Measurements from ENCODE around the gene KRTAP3-1. TPM values are rescaled to one million over a fixed set of nuclear protein-coding genes. Genes with fewer than 3 reads are reported as not detected.
"Not testable (repeated sequence)": the region's sequence is repeated elsewhere in the genome, so short reads cannot be mapped to it uniquely, and the experiment has no call there.

The KRTAP3-1 gene
- total RNA-seq, 1 donor from 2014 or later = not detected

DNA sequence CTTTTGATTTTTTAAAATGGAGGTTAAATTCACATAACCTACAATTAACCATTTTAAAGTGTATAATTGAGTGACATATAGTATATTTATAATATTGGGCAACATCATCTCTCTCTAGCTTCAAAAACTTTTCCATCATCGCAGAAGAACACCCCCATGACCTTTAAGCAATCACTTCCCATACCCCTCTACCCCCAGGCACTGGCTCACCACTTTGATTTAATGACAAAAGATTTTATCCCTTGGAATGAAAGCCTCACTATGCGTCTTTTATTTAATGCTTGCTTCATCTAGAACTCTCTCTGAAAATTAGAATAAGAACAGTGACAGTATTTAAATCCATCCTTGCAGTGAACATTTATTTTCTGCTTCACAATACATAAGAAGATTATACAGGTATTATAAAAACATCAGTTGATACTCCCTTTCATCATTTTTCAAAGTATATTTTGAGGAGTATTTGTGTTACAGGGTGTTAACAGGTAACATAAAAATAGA lies 29.0 kb upstream of the KRTAP3-1 start:
- H3K4me3 ChIP-seq = no peak overlapping the region
- H3K9me3 ChIP-seq (ENCODE audit: low read depth) = no peaks in the 10 kb centered on the region
- peaks cover 2% of the 10 kb centered on the region for H3K27me3 Mint-ChIP-seq (ENCODE audit: insufficient read depth, low read depth)
- H3K9me3 Mint-ChIP-seq = no peaks in the 10 kb centered on the region
- H3K4me1 ChIP-seq = no peaks in the 10 kb centered on the region
- TF ChIP-seq, protein P1, sequence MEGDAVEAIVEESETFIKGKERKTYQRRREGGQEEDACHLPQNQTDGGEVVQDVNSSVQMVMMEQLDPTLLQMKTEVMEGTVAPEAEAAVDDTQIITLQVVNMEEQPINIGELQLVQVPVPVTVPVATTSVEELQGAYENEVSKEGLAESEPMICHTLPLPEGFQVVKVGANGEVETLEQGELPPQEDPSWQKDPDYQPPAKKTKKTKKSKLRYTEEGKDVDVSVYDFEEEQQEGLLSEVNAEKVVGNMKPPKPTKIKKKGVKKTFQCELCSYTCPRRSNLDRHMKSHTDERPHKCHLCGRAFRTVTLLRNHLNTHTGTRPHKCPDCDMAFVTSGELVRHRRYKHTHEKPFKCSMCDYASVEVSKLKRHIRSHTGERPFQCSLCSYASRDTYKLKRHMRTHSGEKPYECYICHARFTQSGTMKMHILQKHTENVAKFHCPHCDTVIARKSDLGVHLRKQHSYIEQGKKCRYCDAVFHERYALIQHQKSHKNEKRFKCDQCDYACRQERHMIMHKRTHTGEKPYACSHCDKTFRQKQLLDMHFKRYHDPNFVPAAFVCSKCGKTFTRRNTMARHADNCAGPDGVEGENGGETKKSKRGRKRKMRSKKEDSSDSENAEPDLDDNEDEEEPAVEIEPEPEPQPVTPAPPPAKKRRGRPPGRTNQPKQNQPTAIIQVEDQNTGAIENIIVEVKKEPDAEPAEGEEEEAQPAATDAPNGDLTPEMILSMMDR (IDR thresholded peaks at IDR 0.05) = no peak
- TF ChIP-seq EZH2 (IDR thresholded peaks at IDR 0.05) = no peak
- no peak for TF ChIP-seq EZH2phosphoT487 (IDR thresholded peaks at IDR 0.05)
- no peak overlapping the region for H3K9ac ChIP-seq
- H3K27me3 ChIP-seq = no peaks in the 10 kb centered on the region
- no peaks in the 10 kb centered on the region for H3K36me3 Mint-ChIP-seq
- no peak overlapping the region for H3K4me2 ChIP-seq
- no peak for DNase-seq (ENCODE audit: low spot score)
- H3K27ac Mint-ChIP-seq = no peak overlapping the region
- H3K36me3 ChIP-seq = no peaks in the 10 kb centered on the region
- H3K79me2 ChIP-seq (ENCODE audit: low read depth) = no peaks in the 10 kb centered on the region
- H2AFZ ChIP-seq (replicated peaks) = no peak overlapping the region
- H3F3A ChIP-seq (ENCODE audit: low read depth) = no peaks in the 10 kb centered on the region
- no peaks in the 10 kb centered on the region for H3K4me1 Mint-ChIP-seq
- H3K4me3 Mint-ChIP-seq = no peak overlapping the region
- no peak overlapping the region for H3K27ac ChIP-seq
- no peaks in the 10 kb centered on the region for H4K20me1 ChIP-seq (ENCODE audit: low read depth)

DNA sequence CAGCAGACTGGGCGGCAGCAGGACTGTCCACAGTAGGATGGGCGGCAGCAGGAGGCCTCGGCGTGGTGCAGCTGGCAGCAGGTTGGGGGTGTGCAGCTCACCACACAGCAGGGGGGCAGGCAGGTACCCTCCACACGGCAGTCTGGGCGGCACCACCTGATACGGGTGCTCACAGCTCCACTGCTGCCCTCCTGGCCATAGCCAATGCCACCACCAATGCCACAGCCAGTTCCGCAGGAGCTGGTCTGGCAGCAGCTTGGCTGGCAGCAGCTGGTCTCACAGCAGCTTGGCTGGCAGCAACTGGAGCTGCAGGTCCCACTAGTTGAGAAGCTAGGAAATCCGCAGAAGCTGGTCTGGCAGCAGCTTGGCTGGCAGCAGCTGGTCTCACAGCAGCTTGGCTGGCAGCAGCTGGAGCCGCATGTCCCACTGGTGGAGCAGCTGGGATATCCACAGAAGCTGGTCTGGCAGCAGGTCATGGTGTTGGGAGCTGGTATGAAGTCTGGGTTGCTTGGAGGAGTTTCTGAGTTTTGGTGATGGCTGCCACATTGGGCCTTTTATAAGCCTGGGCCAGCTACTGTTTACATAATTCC lies 25.5 kb upstream of the KRTAP3-1 start, which contains the start of gene KRTAP1-3:
TSS of gene KRTAP1-3 (minus strand) at position 529 of the 590 bp plus-strand sequence. CDS start at position 476, 53 bp downstream.
- not testable (repeated sequence) for H3K4me3 Mint-ChIP-seq; H3K4me1 ChIP-seq; H3K27me3 Mint-ChIP-seq (ENCODE audit: insufficient read depth, low read depth); H3K36me3 ChIP-seq; H2AFZ ChIP-seq (replicated peaks); H3K27ac ChIP-seq; H3K27ac Mint-ChIP-seq; H3K79me2 ChIP-seq (ENCODE audit: low read depth); H3K9ac ChIP-seq; H3K9me3 ChIP-seq (ENCODE audit: low read depth); H3K36me3 Mint-ChIP-seq; H3K4me3 ChIP-seq; DNase-seq (ENCODE audit: low spot score); H3K4me1 Mint-ChIP-seq; H3K9me3 Mint-ChIP-seq; H3K27me3 ChIP-seq; H3F3A ChIP-seq (ENCODE audit: low read depth); H3K4me2 ChIP-seq; H4K20me1 ChIP-seq (ENCODE audit: low read depth)

DNA sequence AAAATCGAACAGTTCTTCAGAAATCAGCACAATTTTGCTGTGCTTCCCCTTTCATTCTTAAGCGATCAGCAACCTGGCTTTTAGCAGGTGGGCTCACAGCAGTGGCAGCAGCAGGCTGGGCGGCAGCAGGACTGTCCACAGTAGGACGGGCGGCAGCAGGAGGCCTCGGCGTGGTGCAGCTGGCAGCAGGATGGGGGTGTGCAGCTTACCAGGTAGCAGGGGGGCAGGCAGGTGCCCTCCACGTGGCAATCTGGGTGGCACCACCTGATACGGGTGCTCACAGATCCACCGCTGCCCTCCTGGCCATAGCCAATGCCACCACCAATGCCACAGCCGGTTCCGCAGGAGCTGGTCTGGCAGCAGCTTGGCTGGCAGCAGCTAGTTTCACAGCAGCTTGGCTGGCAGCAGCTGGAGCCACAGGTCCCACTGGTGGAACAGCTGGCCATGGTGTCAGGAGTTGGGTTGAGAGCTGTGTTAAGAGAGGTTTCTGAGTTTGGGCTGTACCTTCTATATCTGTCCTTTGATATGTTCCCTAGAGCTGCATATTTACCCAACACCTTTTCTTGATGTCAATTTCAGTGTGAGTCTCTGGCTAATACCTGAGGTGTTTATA lies 20.8 kb upstream of the KRTAP3-1 start, which contains the start of gene KRTAP1-4:
TSS of gene KRTAP1-4 (minus strand) at position 563 of the 613 bp plus-strand sequence. CDS start at position 446, 117 bp downstream.
- no peak within 1 kb of the TSS for H3K27ac ChIP-seq
- Mint-ChIP-seq H3K36me3 (no peaks in the 10 kb centered on the region), H3K4me1 (no peaks in the 10 kb centered on the region), H3K4me3 (no peak within 1 kb of the TSS), H3K27ac (no peak within 1 kb of the TSS), H3K27me3 (ENCODE audit: insufficient read depth, low read depth) (peaks cover 2% of the 10 kb centered on the region), H3K9me3 (no peaks in the 10 kb centered on the region)
- no peaks in the 10 kb centered on the region for H4K20me1 ChIP-seq (ENCODE audit: low read depth)
- no peak within 1 kb of the TSS for H3K4me2 ChIP-seq
- H3K36me3 ChIP-seq = no peaks in the 10 kb centered on the region
- no peak within 1 kb of the TSS for H3K4me3 ChIP-seq
- no peak for DNase-seq (ENCODE audit: low spot score)
- H3K9me3 ChIP-seq (ENCODE audit: low read depth) = no peaks in the 10 kb centered on the region
- no peaks in the 10 kb centered on the region for H3K79me2 ChIP-seq (ENCODE audit: low read depth)
- no peaks in the 10 kb centered on the region for H3K27me3 ChIP-seq
- H3K4me1 ChIP-seq = no peaks in the 10 kb centered on the region
- H3K9ac ChIP-seq = no peak within 1 kb of the TSS
- H2AFZ ChIP-seq (replicated peaks) = no peak within 1 kb of the TSS
- TF ChIP-seq EZH2phosphoT487 (IDR thresholded peaks at IDR 0.05) (no peak), EZH2 (IDR thresholded peaks at IDR 0.05) (no peak)
- TF ChIP-seq, protein P1 (IDR thresholded peaks at IDR 0.05) = no peak
- H3F3A ChIP-seq (ENCODE audit: low read depth) = no peaks in the 10 kb centered on the region

Measured in neural progenitor cell (in vitro differentiated cells).